Body of pancreas (tissue), 4 donors: Measurements from ENCODE around the gene ACACB.

Experiments
- CTCF ChIP-seq, 7 experiments: fragments of 450-650 bp in 4 of 7; fragments of 200-600 bp in 3 of 7; sonication (generic) in 3 of 7; IDR thresholded peaks; one replicate each; pipeline ENCODE4 v1.5.1; 2016 to 2019; ENCODE audit warnings: antibody characterized with exemption in 7 of 7
- POLR2A ChIP-seq, 3 donors: fragments of 450-650 bp; IDR thresholded peaks; one replicate each; pipeline ENCODE4 v1.6.1; 2016; ENCODE audit warnings: antibody characterized with exemption in 3 of 3, mild to moderate bottlenecking in 2 of 3

- TF ChIP-seq CTCF (IDR thresholded peaks at IDR 0.05) = no peak
- TF ChIP-seq POLR2A (IDR thresholded peaks at IDR 0.05) = no peak
These were observed 122.8 kb downstream of the ACACB start for GRCh38 chr12:109239179-109239578.
